Lower leg skin (tissue), 4 donors: ENCODE measurements around the gene MAP1LC3B. TPM values are rescaled to one million over a fixed set of nuclear protein-coding genes. Genes with fewer than 3 reads are reported as not detected.

Experiments
- DNase-seq, 2 donors: peaks; one replicate each; pipeline ENCODE4 v3.0.0-alpha.2; 2019; ENCODE audit warnings: low spot score in 2 of 2
- H3K4me3 ChIP-seq: fragments of 200-600 bp; sonication (generic); 2 replicates; pipeline ENCODE4 v1.5.1; 2017; ENCODE audit warnings: mild to moderate bottlenecking, low read depth; ENCODE audit not compliant: poor library complexity, severe bottlenecking
- CTCF ChIP-seq, 3 donors: fragments of 450-650 bp; IDR thresholded peaks; one replicate each; pipeline ENCODE4 v1.5.1; 2016; ENCODE audit warnings: antibody characterized with exemption in 3 of 3, mild to moderate bottlenecking in 3 of 3, moderate library complexity in 2 of 3
- POLR2A ChIP-seq, 2 donors: fragments of 450-650 bp; IDR thresholded peaks; one replicate each; pipeline ENCODE4 v1.6.1; 2016 to 2017; ENCODE audit warnings: antibody characterized with exemption in 2 of 2, mild to moderate bottlenecking in 1 of 2, moderate library complexity in 1 of 2
- WGBS, 2 donors: methylation state at CpG; one replicate each; pipeline ENCODE4 v1.1.5; 2018; 5-methylcytosine and 5-hydroxymethylcytosine counted together
- intact Hi-C: fragments of 100-400 bp; cut with DNase I; formaldehyde crosslinking; loops from one replicate; pipeline ENCODE4 v1.15.0; 2023; ENCODE audit warnings: low total_unique reads
- total RNA-seq, 4 donors: library from RNA; depleted of rRNA; stranded (reverse); fragments of >200 nt; gene quantifications; one replicate each; pipeline ENCODE4 v1.1.0, GENCODE V29; 2016

The MAP1LC3B gene
- total RNA-seq, 4 donors from 2014 or later: 73.8 to 76.4 (median 74.5) TPM

GRCh38 chr16:87368029-87368770 lies 23.9 kb upstream of the MAP1LC3B start:
- intact Hi-C loops: no loop called here
- TF ChIP-seq POLR2A (IDR thresholded peaks at IDR 0.05) (no peak), CTCF (IDR thresholded peaks at IDR 0.05) (no peak)
- 62 to 69% methylated on average over 5 of the region's 5 CpGs for WGBS, 2 donors
- no peak for DNase-seq
- no peak overlapping the region for H3K4me3 ChIP-seq

DNA sequence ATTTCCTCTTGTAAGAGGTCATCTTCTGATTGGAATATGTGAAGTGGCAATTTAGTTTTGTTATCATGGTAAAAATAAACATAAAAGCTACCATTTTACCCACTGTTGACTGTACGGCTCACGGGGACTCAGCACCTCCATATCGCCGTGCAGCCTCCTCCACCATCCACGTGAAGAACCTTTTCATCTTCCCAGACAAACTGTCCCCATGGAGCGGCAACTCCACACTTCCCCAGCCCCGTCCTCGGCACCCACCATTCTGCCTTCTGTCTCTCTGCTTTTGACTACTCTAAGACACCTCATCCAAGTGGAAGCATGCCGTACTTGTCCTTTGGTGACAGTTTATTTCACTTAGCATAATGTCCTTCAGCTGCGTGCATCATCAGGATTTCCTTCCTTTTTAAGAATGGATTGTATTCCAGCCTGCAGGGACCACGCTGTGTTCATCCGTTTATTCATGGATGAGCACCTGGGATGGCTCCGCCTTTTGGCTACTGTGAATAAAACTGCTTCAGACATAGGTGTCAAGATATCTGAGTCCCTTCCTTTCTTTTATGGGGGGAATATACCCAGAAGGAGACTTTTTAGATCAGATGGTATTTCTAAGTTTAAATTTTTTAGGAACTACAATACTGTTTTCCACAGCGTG lies 22.9 kb upstream of the MAP1LC3B start:
- intact Hi-C loops: no loop called here
- 81 to 82% methylated on average over 14 of the region's 14 CpGs for WGBS, 2 donors
- no peak for DNase-seq

GRCh38 chr16:87369796-87370719 lies 22.1 kb upstream of the MAP1LC3B start:
- TF ChIP-seq CTCF (IDR thresholded peaks at IDR 0.05) (no peak), POLR2A (IDR thresholded peaks at IDR 0.05) (no peak)
- no peak for DNase-seq
- 73 to 74% methylated on average over 16 of the region's 16 CpGs for WGBS, 2 donors
- no peak overlapping the region for H3K4me3 ChIP-seq
- intact Hi-C loops: no loop called here

More for the DNA sequence above, 22.9 kb upstream of the MAP1LC3B start:
- no peak overlapping the region for H3K4me3 ChIP-seq
- TF ChIP-seq POLR2A (IDR thresholded peaks at IDR 0.05) (no peak), CTCF (IDR thresholded peaks at IDR 0.05) (no peak)

- no peak for DNase-seq
- intact Hi-C loops: no loop called here
- no peak overlapping the region for H3K4me3 ChIP-seq
- WGBS, 2 donors: 84 to 87% methylated on average over 20 of the region's 20 CpGs
- no peak for TF ChIP-seq POLR2A (IDR thresholded peaks at IDR 0.05)
These were observed 20.8 kb upstream of the MAP1LC3B start for GRCh38 chr16:87371261-87371866.

- TF ChIP-seq CTCF (IDR thresholded peaks at IDR 0.05) (no peak), POLR2A (IDR thresholded peaks at IDR 0.05) (no peak)
- no peak overlapping the region for H3K4me3 ChIP-seq
- no peak for DNase-seq
- intact Hi-C loops: no loop called here
- 90 to 93% methylated on average over 4 of the region's 4 CpGs for WGBS, 2 donors
These were observed 19.8 kb upstream of the MAP1LC3B start for GRCh38 chr16:87372305-87372704.
